ENCODE data around the gene TUT4.

The TUT4 gene

GRCh38 chr1:52463891-52464290 is 89.0 kb downstream of the TUT4 start:
- no peak for DNase-seq
- intact Hi-C loops (cut with DNase I; ENCODE audit: low total_unique reads) = no loop called here
- H3K27ac ChIP-seq = no peak overlapping the region
- no peaks in the 10 kb centered on the region for H3K27me3 ChIP-seq
- H3K36me3 ChIP-seq = peaks cover 0 to 23% (median 0%) of the 10 kb centered on the region in 3 donors
- H3K4me1 ChIP-seq = no peaks in the 10 kb centered on the region
- no peak for TF ChIP-seq CTCF (IDR thresholded peaks at IDR 0.05)
- H3K4me3 ChIP-seq = no peak overlapping the region
- H3K9me3 ChIP-seq = no peaks in the 10 kb centered on the region

DNA sequence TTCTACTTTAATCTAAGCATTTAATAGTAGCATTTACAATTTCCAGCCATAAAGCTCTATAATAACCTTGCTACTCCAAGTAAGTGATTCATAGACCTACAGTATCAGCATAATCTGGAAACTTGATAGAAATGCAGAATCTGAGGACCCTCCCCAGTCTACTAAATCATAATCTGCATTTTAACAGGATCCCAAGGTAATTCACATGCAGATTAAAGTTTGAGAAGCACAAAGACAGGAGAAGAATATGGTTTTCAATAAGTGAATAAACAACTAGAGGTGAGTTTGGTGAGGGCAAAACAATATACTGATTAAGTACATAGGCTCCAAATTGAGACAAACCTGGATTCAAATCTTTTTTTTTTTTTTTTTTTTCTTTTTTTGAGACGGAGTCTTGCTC is 91.1 kb downstream of the TUT4 start:
- Histone ChIP-seq H3K27me3 (no peaks in the 10 kb centered on the region), H3K36me3 (peaks cover 0 to 29% (median 7%) of the 10 kb centered on the region in 3 donors), H3K9me3 (no peaks in the 10 kb centered on the region), H3K4me3 (no peak overlapping the region), H3K4me1 (no peaks in the 10 kb centered on the region), H3K27ac (no peak overlapping the region)
- intact Hi-C loops (cut with DNase I; ENCODE audit: low total_unique reads) = no loop called here
- no peak for DNase-seq
- TF ChIP-seq CTCF (IDR thresholded peaks at IDR 0.05) = no peak

DNA sequence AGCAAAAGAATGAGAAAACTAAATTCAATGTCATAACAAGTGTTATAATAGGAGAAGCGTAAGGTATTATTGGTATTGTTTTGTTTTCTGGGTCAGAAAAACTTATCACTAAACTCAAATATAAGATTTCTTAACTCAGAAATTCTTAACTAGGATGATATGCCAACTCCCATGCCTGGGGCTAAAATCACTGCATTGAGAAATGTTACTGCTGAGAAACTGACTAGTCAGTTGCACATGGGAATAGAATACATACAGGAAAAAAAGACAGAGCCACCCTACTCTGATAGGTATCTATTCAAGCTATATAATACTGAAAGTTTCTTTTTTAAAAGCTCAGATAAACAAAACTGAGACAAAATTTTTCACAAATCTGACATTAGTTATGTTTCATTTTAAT is 92.2 kb downstream of the TUT4 start:
- TF ChIP-seq CTCF (IDR thresholded peaks at IDR 0.05) = no peak
- H3K4me1 ChIP-seq = no peaks in the 10 kb centered on the region
- peaks cover 0 to 33% (median 7%) of the 10 kb centered on the region in 3 donors for H3K36me3 ChIP-seq
- intact Hi-C loops (cut with DNase I; ENCODE audit: low total_unique reads) = no loop called here
- no peaks in the 10 kb centered on the region for H3K9me3 ChIP-seq
- H3K27ac ChIP-seq = no peak overlapping the region
- DNase-seq = no peak
- no peak overlapping the region for H3K4me3 ChIP-seq
- H3K27me3 ChIP-seq = no peaks in the 10 kb centered on the region

- H3K4me3 ChIP-seq = no peak overlapping the region
- H3K27ac ChIP-seq = no peak overlapping the region
- peaks cover 7 to 50% (median 20%) of the 10 kb centered on the region in 3 donors for H3K36me3 ChIP-seq
- no peaks in the 10 kb centered on the region for H3K9me3 ChIP-seq
- no peaks in the 10 kb centered on the region for H3K4me1 ChIP-seq
- H3K27me3 ChIP-seq = no peaks in the 10 kb centered on the region
- intact Hi-C loops (cut with DNase I; ENCODE audit: low total_unique reads) = no loop called here
- TF ChIP-seq CTCF (IDR thresholded peaks at IDR 0.05) = no peak
- DNase-seq = no peak
These were observed 97.2 kb downstream of the TUT4 start for GRCh38 chr1:52455686-52456085.

GRCh38 chr1:52454779-52455178 is 98.1 kb downstream of the TUT4 start:
- no peak for DNase-seq
- intact Hi-C loops (cut with DNase I; ENCODE audit: low total_unique reads) = no loop called here
- H3K27me3 ChIP-seq = no peaks in the 10 kb centered on the region
- no peaks in the 10 kb centered on the region for H3K9me3 ChIP-seq
- TF ChIP-seq CTCF (IDR thresholded peaks at IDR 0.05) = no peak
- H3K36me3 ChIP-seq = peaks cover 7 to 41% (median 20%) of the 10 kb centered on the region in 3 donors
- H3K4me3 ChIP-seq = no peak overlapping the region
- no peak overlapping the region for H3K27ac ChIP-seq
- no peaks in the 10 kb centered on the region for H3K4me1 ChIP-seq

DNA sequence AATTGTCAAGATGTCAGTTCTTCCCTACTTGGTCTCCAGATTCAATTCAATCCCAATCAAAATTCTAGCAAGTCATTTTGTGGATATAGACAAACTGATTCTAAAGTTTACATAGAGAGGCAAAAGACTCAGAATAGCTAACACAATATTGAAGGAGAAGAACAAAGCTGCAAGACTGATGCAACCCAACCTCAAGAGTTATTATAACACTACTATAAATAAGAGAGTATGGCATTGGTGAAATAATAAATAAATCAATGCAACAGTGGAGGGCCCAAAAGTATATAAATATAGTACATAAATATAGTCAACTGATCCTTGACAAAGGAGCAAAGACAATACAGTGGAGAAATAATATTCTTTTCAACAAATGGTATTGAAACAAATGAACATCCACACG is 98.8 kb downstream of the TUT4 start:
- no peak for TF ChIP-seq CTCF (IDR thresholded peaks at IDR 0.05)
- Histone ChIP-seq H3K9me3 (no peaks in the 10 kb centered on the region), H3K27ac (no peak overlapping the region), H3K4me1 (no peaks in the 10 kb centered on the region), H3K36me3 (peaks cover 7 to 36% (median 20%) of the 10 kb centered on the region in 3 donors), H3K4me3 (no peak overlapping the region), H3K27me3 (no peaks in the 10 kb centered on the region)
- DNase-seq = no peak
- intact Hi-C loops (cut with DNase I; ENCODE audit: low total_unique reads) = no loop called here
